NCI-H1105 (cell line): Measurements from ENCODE around the gene CD300E.
"Not testable (repeated sequence)": the region's sequence is repeated elsewhere in the genome, so short reads cannot be mapped to it uniquely, and the experiment has no call there.

Experiments used
- DNase-seq: peaks from one replicate; lab custom pipeline; 2025; lab: John Stamatoyannopoulos, UW

Gene CD300E

DNA sequence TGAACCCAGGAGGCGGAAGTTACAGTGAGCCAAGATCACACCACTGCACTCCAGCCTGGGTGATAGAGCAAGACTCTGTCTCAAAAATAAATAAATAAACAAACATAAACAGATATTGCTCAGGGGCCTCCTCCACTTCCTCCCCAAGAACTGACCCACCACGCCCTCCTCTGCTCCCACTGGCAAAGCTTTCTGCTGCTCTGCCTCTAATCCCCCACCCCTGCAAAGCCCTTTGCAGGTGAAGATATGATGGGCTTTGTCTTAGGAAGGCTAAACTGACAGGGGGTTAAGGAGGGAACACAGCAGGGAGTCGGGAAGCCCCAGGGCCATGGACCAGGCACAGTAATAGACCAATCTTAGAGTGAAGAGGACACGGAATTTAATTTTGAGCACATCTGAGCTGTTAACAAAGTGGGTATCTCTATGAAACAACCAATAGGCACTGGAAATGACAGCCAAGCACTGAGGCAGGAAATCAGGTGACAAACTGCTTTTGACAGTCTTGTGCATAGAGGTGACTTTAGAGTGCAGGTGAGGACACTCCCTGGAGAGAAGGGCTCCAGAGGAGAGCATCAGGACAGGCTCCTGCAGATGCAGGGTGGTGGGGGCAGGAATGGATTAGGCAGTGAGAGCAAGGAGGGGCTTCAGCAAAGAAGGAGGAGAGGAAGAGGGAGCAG lies 25.1 kb downstream of the CD300E start:
- no peak for DNase-seq

DNA sequence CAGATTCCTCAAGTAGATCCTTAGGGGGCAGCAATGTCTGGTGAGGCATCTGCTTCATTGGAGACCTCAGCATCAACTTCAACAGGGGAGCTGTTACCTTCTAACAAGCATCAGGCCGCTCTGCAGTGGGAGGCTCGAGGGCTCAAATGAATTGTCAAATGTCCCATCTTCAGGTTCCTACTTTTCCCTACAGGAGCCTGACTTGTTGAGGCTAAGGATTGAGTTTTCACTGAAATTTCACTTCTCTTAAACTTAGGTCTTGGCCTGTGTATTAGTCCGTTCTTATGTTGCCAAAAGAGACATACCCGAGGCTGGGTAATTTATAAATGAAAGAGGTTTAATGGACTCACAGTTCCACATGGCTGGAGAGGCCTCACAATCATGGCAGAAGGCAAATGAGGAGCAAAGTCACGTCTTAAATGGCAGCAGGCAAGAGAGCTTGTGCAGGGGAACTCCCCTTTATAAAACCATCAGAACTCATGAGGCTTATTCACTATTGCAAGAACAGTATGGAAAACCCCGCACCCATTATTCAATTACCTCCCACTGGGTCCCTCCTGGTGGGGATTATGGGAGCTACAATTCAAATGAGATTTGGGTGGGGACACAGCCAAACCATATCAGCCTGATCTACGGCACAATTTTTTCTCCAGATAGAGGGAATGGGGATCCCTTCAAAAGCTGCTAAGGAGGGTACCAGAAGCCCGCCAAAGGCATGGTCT lies 26.3 kb downstream of the CD300E start:
- no peak for DNase-seq

DNA sequence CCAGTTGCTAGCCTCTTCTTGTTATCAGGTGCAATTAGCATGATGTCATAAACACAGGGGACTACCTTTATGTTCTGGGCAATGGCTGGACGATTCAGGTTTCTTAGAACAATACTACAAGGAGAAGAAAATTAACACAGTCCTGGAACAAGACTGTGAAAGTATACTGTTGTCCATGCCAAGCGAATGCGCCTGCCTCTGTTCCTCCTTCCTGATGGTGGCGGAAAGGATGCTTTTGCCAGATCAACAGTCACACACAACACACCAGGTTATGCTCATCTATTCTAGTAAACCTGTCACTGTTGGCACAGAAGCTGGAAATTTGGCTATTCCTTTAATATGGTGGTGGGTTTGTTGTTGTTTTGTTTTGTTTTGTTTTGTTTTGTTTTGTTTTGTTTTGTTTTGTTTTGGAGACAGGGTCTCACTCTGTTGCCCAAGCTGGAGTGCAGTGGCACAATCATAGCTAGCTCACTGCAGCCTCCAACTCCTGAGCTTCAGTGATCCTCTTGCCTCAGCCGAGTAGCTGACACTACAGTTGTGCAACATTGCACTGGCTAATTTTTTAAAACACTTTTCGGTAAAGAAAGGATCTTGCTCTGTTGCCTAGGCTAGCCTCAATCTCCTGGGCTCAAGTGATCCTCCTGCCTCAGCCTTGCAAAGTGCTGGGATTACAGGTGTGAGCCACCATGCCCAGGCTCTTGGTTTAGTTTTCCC lies 28.3 kb downstream of the CD300E start:
- no peak for DNase-seq

DNA sequence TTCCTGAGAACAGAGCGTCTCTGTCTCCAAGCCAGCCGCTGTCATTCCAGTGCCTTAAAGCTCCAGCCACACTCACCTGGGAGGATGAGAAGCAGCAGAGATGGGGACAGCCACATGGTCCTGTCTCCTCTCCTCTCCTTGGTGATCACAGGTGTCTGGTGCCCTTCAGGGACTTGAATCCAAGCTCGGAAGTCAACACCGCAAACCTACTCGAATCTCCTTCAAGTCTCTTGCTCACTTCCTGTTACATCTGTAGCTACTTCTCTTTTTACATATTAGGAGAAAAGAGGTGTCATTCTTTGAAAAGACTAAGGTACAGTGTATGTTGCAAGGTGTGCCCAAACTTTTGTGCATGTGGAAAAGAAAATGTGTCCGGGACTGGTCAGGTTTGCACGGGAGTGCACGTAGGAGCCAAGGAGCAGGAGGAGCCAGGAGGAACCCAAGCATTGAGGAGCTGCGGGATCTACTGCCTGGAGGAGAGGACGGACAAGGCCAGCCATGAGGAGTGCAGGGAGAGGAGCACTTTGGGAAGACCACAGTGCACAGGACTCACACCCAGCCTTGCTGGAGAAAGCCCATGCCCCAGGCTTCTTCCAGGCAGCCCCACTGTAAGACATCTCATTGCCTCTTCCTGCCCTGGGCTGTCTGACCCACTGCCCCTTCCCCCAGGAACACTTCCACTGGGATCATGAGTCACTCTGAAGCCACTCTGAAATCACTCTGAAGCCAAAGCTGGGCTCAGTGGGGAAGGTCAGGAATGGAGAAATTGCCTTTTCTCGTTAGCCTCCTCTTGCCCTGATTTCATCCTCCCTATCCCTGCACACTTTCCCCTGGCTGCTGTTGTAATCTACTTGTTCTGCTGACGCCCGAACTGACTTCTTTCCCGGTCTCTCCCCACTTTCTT lies 31.2 kb downstream of the CD300E start, which contains the start of gene CD300LD:
TSS of gene CD300LD (minus strand) at position 197 of the 904 bp plus-strand sequence. CDS start at position 116, 81 bp downstream.
- DNase-seq: no peak

DNA sequence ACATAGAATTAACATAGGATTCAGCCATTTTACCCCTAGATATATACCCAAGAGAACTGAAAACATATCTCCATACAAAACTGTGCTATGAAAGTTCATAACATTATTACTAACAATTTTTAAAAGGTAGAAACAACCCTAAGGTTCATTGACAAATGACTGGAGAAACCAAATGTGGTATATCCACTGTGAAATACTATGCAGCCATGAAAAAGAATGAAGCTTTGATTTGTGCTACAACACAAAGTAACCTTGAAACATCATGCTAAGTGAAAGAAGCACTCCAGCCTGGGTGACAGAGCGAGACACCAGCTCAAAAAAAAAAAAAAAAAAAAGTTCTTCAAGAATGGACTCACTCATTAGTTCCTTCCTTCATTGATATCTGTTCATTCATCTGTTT lies 32.0 kb downstream of the CD300E start:
- DNase-seq: no peak

DNA sequence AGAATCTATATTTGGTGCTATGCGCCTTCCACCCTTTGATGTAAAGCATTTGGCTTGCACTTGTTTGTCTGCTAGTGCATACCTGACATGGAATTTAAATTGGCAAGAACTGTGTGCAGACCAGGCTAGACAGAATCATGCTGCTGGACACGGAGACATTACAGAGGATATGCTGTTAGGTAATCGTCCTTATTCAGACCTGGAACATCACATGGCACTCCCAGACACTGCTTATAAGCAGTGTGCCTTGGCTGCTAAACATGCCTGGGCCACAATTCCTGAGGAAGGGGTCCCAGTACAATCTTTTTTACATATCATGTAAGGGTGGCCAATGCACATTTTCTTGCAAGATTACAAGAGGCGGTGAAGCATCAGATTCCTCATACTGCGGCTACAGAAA lies 37.8 kb downstream of the CD300E start:
- DNase-seq: no peak

DNA sequence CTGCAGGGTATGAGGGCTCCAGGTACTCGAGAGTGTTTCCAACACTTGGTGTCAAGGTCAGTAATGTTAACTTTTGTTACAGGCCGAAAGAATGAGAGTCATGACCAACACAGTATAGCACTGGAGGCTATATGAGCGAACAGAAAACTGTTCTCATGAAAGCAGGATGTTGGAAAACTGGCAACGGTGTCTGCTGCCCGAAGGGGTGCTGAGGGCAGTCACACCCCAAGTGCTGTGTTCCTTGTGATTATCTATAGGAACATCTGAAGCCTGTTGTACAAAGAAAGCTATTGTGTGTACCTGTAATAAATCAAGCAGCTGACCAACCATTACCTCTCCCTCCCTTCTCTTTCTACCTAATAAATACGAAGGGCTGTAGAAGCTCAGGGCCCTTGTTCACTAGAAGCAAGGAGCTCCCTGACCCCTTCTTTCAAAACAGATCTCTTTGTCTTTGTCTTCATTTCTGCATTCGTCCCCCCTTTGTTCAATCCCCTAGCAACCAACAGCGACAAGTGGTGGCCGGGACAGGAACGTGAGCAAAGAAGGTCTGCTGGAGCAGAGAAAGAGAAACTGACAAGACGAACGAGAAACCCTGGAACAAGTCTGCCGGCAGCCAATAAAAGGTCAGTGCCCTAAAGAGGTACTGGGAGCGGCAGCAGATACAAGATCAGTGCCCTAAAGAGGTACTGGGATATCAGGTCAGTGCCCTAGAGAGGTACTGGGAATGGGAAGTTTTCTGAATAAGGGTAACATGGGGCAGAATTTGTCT lies 39.1 kb downstream of the CD300E start:
- no peak for DNase-seq

DNA sequence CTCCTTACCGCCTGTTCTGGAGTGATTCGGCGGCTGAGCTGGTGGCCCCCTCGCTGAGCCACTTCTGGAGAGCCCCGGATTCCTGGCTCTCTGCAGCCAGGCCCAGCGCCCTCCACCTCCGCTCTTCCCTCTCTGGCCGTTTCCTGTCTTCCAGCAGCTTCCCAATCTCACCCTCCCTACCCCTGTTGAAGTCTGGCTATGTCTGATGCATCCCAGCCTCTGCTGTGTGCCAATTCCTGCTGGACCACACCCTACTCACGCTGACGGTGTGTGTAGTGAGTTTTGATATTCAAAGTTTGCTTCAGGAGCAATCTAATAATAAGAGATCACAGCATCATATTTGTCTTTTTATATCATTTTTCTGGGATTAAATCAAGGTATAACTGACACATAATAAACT lies 40.9 kb downstream of the CD300E start:
- no peak for DNase-seq

DNA sequence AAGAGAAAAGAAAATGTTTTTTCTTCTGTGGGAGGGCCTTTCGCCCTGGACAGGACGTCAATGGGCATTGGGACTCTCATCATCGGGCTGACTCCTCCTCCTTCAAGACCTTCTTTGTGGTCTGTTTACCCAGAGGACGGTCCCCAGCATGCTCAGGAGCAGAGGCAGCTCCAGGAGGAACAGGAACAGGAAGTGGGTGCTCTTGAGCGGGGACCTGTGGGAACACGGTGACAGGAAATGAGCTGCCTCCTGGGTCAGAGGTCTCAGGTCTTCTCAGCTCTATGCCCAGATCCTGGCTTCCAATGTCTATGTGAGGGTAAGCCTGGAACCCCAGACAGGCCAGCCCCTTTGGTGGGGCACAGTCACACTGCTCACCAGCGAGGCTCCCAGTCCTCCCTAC lies 43.6 kb downstream of the CD300E start:
- DNase-seq: no peak

DNA sequence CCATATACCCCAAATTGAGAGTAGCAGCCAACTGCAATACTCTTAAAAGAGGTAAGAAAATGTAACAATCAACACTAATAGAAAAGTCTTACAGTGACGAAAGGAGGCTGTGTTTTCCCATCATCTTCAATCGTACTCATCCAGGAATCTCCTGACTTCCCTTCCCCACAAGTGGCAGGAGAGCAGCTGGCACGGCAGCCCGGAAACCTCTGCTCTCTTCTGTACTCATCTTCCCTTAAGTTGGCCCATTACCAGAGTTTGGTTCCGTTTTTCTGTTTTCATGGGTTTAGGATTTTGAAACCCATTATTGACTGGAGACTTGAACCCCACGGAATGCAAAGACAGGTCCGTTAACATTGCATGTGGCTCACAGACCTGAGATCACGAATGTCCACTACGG lies 44.6 kb downstream of the CD300E start:
- DNase-seq: no peak

DNA sequence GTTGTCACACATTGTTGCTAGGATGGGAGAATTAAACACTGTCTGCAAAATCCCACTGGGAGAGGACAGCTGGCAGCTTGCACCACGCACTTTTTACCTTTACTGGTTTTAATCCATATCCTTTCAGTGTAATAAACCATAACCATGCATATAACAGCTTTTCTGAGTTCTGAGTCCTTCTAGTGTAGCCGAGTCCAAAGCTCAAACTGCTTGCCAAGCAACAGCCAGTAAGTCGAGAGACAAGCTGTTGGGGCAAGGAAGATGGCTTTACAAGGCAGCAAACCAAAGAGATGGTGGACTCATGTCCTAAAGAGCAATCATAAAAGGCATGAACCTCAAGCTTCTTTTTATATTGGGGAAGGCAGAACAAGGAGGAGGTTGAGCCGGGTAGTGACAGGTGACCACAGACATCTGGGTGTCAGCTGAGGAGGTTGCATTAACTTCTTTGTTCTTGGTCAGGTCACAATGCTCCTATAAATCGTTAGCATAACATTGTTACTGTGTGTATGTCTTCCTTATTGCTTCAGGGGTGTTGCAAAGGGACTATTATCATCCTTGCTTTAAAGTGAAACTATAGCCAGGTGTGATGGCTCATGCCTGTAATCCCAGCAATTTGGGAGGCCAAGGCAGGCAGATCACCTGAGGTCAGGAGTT lies 48.9 kb downstream of the CD300E start:
- no peak for DNase-seq

DNA sequence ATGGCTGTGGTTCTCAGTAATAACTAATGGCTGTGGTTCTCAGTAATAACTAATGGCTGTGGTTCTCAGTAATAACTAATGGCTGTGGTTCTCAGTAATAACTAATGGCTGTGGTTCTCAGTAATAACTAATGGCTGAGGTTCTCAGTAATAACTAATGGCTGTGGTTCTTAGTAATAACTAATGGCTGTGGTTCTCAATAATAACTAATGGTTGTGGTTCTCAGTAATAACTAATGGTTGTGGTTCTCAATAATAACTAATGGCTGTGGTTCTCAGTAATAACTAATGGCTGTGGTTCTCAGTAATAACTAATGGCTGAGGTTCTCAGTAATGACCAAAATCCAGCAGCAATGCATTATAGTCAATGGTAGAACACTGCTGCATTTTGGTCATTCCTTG lies 49.9 kb downstream of the CD300E start:
- DNase-seq: not testable (repeated sequence)

DNA sequence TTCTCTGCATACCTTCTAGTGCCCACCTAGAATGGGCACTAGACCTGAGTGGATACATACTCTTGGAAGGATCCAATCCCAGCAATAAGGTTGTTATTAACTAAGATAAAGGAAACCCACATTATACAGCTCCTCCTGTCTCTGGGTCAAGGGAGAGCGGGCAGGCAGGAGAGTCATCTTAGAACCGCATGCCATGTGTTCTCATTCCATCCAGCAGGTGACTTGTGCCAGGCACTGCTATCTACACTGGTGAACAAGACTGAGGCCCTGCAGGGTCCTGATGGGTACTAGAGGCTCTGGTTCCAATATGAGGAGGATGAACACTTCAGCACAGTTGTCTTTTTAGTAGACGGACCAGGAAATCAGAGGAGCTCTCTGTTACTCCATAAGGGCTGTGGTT lies 50.4 kb downstream of the CD300E start:
- DNase-seq: no peak

DNA sequence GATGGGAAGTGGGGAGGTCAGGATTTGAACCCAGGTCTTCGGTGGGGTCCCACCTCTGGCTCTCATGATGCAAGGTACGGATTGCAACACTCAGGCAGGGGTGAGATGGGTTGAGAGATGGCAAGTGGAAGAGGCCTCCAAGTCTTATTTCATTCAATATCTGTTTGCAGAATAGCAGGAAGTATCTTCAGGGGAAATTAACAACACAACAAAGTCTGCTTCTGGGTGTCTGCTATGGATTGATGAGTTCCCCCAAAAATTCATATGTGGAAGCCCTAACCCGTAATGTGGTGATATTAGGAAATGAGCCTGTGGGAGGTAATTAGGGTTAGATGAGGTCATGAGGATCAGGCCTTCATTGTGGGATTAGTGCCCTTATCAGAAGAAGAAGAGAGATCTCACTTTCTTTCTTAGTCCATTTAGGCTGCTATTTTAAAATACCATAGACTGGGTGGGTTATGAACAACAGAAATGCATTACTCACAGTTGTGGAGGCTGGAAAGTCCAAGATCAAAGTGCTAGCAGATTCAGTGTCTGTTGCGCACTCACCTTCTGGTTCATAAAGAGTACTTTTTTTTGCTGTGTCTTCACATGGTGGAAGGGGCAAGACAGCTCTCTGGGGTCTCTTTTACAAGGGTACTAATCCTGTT lies 51.8 kb downstream of the CD300E start:
- no peak for DNase-seq

DNA sequence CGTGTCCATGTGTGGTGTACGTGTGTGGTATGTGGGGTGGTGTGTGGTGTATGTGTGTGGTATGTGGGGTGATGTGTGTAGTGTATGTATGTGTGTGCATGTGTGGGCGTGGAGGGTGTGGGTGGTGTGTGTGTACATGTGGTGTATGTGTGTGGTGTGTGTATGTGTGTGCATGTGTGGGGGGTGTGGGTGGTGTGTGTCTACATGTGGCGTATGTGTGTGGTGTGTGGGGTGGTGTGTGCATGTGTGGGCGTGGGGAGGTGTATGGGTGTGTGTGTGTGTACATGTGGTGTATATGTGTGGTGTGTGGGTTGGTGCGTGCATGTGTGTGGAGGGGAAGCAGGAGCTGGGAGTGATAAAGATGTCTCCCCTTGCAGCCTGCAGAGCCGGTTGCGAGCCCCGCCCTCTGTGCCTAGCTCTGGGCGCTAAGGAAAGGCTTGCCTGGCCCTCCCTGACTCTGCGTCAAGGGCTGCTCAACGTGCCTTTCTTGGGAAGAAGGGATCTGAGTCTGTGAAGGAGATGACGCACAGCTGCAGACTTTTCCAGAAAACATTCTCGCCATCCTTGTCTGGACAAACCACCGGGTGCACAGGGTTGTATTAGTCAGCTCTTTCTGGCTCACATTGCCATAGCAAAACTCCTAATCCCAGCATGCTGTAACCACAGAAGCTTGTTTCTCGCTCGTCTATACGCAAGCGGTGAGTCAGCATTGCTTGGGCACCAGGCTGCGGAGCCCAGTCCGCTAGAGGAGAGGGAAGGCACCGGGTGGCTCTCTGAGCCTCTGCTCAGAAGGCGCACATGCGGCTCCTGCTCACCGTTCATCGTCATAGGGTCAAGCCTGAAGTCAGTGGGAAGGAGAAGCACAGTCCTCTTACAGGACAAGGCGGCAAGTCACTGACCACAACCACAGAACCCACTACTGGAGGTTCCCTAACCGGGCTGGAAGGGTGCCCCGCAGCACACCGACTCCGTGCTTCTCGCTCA lies 54.2 kb downstream of the CD300E start:
- no peak for DNase-seq

DNA sequence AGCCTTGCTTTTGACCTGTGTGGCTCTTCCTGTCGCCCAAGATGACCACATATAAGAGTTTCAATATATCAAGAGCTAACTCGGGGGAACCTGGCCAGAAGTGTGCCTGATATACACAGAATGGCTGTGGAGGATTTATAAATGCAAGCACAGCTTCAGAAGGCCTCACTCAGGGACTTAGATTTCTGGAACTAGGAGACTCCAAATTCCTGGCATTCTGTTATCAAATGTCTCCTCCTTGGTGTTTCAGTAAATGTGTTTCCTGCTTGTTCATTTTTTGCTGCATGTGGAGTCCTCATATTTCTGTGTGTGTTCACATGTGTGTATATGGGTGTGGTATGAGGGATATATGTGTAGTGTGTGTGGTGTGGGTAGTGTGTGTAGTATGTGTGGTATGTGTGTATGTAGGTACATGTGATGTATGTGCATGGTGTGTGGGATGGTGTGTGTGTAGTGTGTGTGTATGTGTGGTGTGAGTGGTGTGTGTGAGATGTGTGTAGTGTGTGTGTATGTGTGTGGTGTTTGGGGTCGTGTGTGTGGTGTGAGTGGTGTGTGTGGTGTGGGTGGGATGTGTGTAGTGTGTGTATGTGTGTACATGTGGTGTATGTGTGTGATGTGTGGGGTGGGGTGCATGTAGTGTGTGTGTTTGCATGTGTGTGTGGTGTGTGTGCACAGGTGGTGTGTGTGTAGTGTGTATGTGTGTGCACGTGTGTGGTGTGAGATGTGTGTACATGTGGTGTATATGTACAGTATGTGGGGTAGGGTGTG lies 55.2 kb downstream of the CD300E start:
- no peak for DNase-seq

DNA sequence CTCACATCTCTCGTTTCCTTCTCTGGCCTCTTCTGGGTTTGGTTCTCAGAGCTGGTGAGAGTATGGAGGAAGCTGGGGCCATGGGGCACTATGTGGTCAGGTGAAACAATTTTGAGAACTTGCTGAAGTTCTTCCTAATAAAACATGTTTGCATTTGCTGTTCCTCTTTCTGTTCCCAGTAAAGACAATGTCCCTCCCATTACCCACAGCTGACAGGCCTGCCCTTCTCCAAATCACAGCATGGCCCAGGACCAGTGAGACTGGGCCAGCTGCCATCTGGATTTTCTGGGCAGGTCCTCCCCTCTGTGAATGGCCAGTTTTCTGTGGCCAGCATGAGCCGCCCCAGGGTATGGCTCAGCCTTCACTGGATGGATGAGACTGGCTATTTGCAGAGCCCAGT lies 56.1 kb downstream of the CD300E start, which contains the start of gene CD300H:
TSS of gene CD300H (minus strand) at position 113 of the 400 bp plus-strand sequence.
- no peak for DNase-seq

DNA sequence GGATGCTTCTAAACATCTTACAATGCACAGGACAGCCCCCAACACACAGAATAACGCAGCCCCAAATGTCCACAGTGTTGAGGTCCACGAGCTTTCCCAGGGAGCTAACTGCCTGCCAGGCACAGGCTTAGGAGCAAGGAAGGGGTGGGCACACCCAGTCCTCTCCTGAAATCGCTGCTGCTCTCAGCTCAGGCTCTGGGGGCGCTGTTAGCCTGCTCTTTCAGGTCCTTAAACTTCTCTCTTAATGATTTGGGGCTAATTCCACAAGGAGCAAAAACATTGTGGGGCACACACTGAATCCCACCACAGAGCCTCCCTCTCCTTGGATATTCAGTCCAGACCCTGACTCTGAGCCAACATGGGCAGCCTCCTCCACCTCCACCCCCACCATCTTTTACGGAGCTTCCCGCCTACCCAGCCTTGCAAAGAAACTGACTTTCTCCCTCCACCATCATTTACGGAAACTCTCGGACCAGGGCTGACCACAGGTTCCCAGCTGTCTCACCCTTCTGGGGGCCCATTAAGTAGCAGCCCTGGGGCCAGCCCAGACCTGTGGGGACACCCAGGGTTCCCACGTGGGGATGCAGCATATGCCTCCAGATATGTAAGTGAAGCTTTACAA lies 57.3 kb downstream of the CD300E start:
- no peak for DNase-seq
